Measurements from ENCODE around the gene OR52K1.
A peak's percentile ranks its signal among the peaks of the same experiment; 100 is the strongest.

The OR52K1 gene

GRCh38 chr11:4482445-4482844 is at the start of gene OR52K1:
Gene OR52K1 (plus strand): TSS chr11:4482646. CDS start chr11:4488901, 6,255 bp downstream.
- no peaks in the 10 kb centered on the region for H3K36me3 Mint-ChIP-seq (ENCODE audit: low read depth)
- no peak within 1 kb of the TSS for H3K4me3 Mint-ChIP-seq
- H3K27ac Mint-ChIP-seq: peak within 1 kb of the TSS; percentile 55
- peaks cover 29% of the 10 kb centered on the region for H3K4me1 Mint-ChIP-seq (ENCODE audit: low read depth)
- H3K9me3 Mint-ChIP-seq: no peaks in the 10 kb centered on the region
- no peaks in the 10 kb centered on the region for H3K27me3 Mint-ChIP-seq
- intact Hi-C loops (cut with micrococcal nuclease): no loop called here

GRCh38 chr11:4433856-4434255 is 48.6 kb upstream of the OR52K1 start:
- no peak overlapping the region for H3K4me3 Mint-ChIP-seq
- H3K4me1 Mint-ChIP-seq (ENCODE audit: low read depth): peaks cover 53% of the 10 kb centered on the region
- peaks cover 3% of the 10 kb centered on the region for H3K9me3 Mint-ChIP-seq
- intact Hi-C loops (cut with micrococcal nuclease): no loop called here
- H3K27me3 Mint-ChIP-seq: no peaks in the 10 kb centered on the region
- no peaks in the 10 kb centered on the region for H3K36me3 Mint-ChIP-seq (ENCODE audit: low read depth)
- no peak overlapping the region for H3K27ac Mint-ChIP-seq

- H3K36me3 Mint-ChIP-seq (ENCODE audit: low read depth): no peaks in the 10 kb centered on the region
- H3K9me3 Mint-ChIP-seq: peaks cover 9% of the 10 kb centered on the region
- no peaks in the 10 kb centered on the region for H3K27me3 Mint-ChIP-seq
- H3K4me3 Mint-ChIP-seq: no peak overlapping the region
- H3K27ac Mint-ChIP-seq: no peak overlapping the region
- intact Hi-C loops (cut with micrococcal nuclease): no loop called here
- H3K4me1 Mint-ChIP-seq (ENCODE audit: low read depth): peaks cover 57% of the 10 kb centered on the region
Observed at GRCh38 chr11:4436411-4436810, 46.0 kb upstream of the OR52K1 start.

DNA sequence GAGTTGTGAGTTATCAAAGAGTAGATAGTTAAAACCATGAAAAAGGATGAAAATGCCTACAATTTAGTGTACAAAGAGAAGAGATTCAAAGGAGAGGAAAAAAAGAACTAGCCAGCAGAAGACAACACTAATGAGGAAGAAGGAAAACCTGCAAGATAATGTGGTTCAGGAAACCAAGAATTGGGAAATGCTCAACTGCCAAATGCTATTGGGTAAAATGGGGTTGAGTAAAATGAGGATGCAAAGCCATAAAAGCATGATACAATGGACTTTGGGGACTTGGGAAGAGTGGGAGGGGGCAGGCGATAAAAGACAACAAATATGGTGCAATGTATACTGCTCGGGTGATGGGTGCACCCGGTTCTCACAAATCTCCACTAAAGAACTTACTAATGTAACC is 40.9 kb upstream of the OR52K1 start:
- intact Hi-C loops (cut with micrococcal nuclease): no loop called here
- no peaks in the 10 kb centered on the region for H3K27me3 Mint-ChIP-seq
- H3K36me3 Mint-ChIP-seq (ENCODE audit: low read depth): no peaks in the 10 kb centered on the region
- no peak overlapping the region for H3K4me3 Mint-ChIP-seq
- no peak overlapping the region for H3K27ac Mint-ChIP-seq
- H3K9me3 Mint-ChIP-seq: peaks cover 9% of the 10 kb centered on the region
- H3K4me1 Mint-ChIP-seq (ENCODE audit: low read depth): peaks cover 19% of the 10 kb centered on the region

DNA sequence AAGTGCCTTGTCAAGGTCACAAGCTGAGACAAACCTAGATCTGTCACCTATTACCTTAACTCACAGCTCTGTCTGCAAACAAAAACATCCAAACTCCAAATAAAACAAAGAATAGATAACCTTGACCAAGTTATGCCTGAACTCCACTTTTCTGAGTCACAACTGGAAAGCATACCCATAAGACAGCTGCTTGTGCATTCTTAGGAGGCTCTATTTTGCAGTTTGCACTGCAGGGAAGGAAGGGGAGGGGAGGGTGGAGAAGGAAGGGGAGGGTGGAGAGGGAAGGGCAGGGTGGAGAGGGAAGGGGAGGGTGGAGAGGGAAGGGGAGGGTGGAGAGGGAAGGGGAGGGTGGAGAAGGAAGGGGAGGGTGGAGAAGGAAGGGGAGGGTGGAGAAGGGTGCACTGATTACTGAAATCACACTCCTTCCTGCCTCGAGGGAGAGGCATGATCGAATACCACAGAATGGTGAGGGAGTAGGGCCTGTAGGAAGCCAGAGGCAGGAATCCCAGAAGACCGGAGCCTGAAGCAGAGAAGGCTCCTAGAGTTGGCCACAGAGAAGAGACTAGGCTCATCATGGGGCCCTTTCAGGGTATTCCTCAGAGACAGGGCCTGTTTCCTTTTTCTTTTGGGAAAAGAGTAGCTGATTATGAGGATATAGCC is 39.1 kb upstream of the OR52K1 start:
- Mint-ChIP-seq H3K27me3 (no peaks in the 10 kb centered on the region), H3K27ac (no peak overlapping the region), H3K36me3 (ENCODE audit: low read depth) (no peaks in the 10 kb centered on the region), H3K4me1 (ENCODE audit: low read depth) (peaks cover 7% of the 10 kb centered on the region), H3K4me3 (no peak overlapping the region), H3K9me3 (peaks cover 9% of the 10 kb centered on the region)
- intact Hi-C loops (cut with micrococcal nuclease): no loop called here

DNA sequence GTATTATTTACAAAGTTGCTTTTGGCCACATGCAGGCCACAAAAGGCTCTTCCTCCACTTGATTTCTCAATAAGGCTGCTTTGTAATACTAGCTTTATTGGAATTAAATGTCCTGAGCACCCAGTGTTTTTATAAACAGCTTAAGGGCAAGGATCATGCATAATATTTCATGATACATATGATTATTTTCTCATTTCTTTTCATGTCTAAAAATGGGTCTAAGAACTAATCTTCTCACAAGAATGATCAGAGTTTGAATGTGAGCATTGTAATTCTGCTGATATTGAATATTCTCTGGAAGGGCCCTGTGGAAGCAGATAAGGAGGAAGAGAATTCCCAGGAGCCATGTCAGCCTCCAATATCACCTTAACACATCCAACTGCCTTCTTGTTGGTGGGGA is 33.5 kb upstream of the OR52K1 start, which contains the start of gene OR52K2:
TSS of gene OR52K2 (plus strand) at position 301 of the 400 bp plus-strand sequence. CDS start at position 346, 45 bp downstream.
- Mint-ChIP-seq H3K27ac (no peak within 1 kb of the TSS), H3K4me1 (ENCODE audit: low read depth) (peaks cover 19% of the 10 kb centered on the region), H3K9me3 (peaks cover 3% of the 10 kb centered on the region), H3K4me3 (no peak within 1 kb of the TSS), H3K36me3 (ENCODE audit: low read depth) (peaks cover 3% of the 10 kb centered on the region), H3K27me3 (no peaks in the 10 kb centered on the region)
- intact Hi-C loops (cut with micrococcal nuclease): no loop called here

GRCh38 chr11:4453118-4453517 is 29.3 kb upstream of the OR52K1 start:
- intact Hi-C loops (cut with micrococcal nuclease): no loop called here
- peaks cover 10% of the 10 kb centered on the region for H3K36me3 Mint-ChIP-seq (ENCODE audit: low read depth)
- H3K27ac Mint-ChIP-seq: peak overlapping the region; percentile 43
- no peak overlapping the region for H3K4me3 Mint-ChIP-seq
- H3K27me3 Mint-ChIP-seq: no peaks in the 10 kb centered on the region
- H3K9me3 Mint-ChIP-seq: peaks cover 24% of the 10 kb centered on the region
- peaks cover 57% of the 10 kb centered on the region for H3K4me1 Mint-ChIP-seq (ENCODE audit: low read depth)

DNA sequence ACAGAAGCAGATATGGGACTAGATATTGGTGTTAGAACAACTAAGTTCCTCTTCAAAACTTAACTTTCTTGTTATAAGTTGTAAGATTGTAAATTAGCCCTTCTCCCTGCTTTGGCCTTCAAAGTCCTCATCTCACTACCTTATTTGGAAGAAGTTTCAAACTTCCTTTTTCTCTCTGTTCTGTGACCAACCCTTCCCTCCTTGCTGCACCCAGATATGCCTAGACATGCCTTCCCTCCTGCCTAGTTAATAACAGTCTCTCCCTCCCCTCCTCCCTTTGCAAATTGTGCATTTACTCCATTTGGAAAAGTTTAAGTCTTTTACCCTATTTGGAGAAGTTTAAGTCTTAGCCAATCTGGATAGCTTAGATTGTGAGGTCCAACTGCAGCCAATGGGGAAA is 28.4 kb upstream of the OR52K1 start:
- H3K36me3 Mint-ChIP-seq (ENCODE audit: low read depth): peaks cover 10% of the 10 kb centered on the region
- peaks cover 24% of the 10 kb centered on the region for H3K9me3 Mint-ChIP-seq
- peaks cover 66% of the 10 kb centered on the region for H3K4me1 Mint-ChIP-seq (ENCODE audit: low read depth)
- H3K27ac Mint-ChIP-seq: peak overlapping the region; percentile 43
- H3K27me3 Mint-ChIP-seq: no peaks in the 10 kb centered on the region
- intact Hi-C loops (cut with micrococcal nuclease): loop anchor here (2.0 kb wide), 1 partner anchor 61 kb away; the partner anchor contains the start of gene TRIM21
- no peak overlapping the region for H3K4me3 Mint-ChIP-seq

DNA sequence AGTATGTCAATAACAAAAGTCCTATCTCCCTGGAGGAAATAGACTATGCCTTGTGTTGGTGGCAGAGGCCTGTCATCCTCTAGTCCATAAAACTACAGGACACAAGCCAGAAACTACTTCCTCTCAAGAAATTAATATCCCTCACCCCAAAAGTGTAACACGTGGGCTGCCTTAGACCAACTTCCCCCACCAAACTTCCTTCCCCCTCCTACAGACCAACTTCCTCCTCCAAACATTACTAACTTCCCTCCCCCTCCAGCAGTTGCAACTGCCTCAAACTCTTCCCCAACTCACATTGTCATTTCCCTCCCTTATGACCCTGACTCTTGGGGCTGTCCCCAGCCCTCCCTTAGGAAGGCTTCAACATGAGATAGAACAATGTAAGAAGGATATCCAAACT is 27.0 kb upstream of the OR52K1 start:
- peak overlapping the region; percentile 43 for H3K27ac Mint-ChIP-seq
- peaks cover 80% of the 10 kb centered on the region for H3K4me1 Mint-ChIP-seq (ENCODE audit: low read depth)
- intact Hi-C loops (cut with micrococcal nuclease): loop anchor here (2.0 kb wide), 1 partner anchor 63 kb away; the partner anchor contains the start of gene TRIM21
- H3K36me3 Mint-ChIP-seq (ENCODE audit: low read depth): peaks cover 10% of the 10 kb centered on the region
- H3K27me3 Mint-ChIP-seq: no peaks in the 10 kb centered on the region
- H3K4me3 Mint-ChIP-seq: no peak overlapping the region
- H3K9me3 Mint-ChIP-seq: peaks cover 24% of the 10 kb centered on the region

DNA sequence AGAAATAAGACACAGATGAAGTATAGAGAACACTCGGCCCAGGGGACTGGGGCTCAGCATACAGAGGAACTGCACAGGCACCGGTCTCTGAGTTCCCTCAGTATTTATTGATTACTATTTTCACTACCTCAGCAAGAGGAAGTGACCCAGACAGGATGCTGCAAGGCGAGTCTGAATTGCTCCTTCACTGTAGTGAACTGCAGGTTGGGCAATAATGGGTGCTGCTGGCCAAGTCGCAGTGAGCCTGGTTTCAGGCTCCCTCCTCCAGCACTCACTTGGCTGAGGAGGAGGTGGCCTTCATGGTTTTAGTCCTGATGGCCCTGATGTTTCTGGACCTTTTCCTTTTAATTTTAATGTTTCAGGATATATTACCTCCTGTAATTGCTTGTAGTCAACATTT is 22.9 kb upstream of the OR52K1 start:
- intact Hi-C loops (cut with micrococcal nuclease): no loop called here
- H3K9me3 Mint-ChIP-seq: peaks cover 40% of the 10 kb centered on the region
- no peaks in the 10 kb centered on the region for H3K27me3 Mint-ChIP-seq
- H3K27ac Mint-ChIP-seq: no peak overlapping the region
- peaks cover 9% of the 10 kb centered on the region for H3K36me3 Mint-ChIP-seq (ENCODE audit: low read depth)
- no peak overlapping the region for H3K4me3 Mint-ChIP-seq
- peaks cover 58% of the 10 kb centered on the region for H3K4me1 Mint-ChIP-seq (ENCODE audit: low read depth)

GRCh38 chr11:4460151-4460550 is 22.3 kb upstream of the OR52K1 start:
- peaks cover 52% of the 10 kb centered on the region for H3K4me1 Mint-ChIP-seq (ENCODE audit: low read depth)
- no peak overlapping the region for H3K27ac Mint-ChIP-seq
- peaks cover 44% of the 10 kb centered on the region for H3K9me3 Mint-ChIP-seq
- intact Hi-C loops (cut with micrococcal nuclease): no loop called here
- no peak overlapping the region for H3K4me3 Mint-ChIP-seq
- H3K36me3 Mint-ChIP-seq (ENCODE audit: low read depth): peaks cover 14% of the 10 kb centered on the region
- no peaks in the 10 kb centered on the region for H3K27me3 Mint-ChIP-seq

DNA sequence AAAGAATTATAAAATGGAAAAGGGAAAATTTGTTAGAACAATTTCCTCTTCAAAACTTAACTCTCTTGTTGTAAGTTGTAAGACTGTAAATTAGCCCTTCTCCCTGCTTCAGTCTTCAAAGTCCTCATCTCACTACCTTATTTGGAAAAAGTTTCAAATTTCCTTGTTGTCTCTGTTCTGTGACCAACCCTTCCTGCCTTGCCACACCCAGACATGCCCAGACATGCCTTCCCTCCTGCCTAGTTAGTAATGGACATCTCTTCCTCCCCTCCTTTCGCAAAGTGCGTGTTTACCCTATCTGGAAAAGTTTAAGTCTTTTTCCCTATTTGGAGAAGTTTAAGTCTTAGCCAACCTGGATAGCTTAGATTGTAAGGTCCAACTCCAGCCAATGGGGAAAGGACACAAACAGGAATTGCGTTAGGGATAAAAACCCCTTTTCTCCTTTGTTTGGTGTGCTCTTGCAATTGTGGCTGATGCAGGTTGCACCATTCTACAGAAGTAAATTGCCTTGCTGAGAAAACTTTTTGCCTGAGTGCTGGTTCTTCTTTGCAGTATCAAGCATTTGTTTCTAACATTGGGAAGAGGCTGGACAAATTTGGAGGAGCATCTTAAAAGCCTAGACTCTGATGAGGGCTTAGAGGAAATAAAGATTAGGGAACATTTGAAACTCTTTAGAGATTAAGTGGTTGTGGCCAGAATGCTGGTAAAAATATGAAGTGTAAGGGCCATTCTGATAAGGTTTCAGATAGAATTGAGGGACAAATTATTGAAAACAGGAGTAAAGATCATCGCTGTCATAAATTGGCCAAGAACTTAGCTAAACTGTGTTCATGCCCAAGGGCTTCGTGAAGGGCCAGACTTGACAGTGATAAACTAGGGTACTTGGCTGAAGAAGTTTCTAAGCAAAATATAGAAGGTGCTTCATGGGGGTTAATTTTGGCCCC is 18.0 kb upstream of the OR52K1 start:
- Mint-ChIP-seq H3K9me3 (peaks cover 41% of the 10 kb centered on the region), H3K36me3 (ENCODE audit: low read depth) (peaks cover 14% of the 10 kb centered on the region), H3K27ac (no peak overlapping the region), H3K27me3 (no peaks in the 10 kb centered on the region), H3K4me1 (ENCODE audit: low read depth) (peaks cover 40% of the 10 kb centered on the region), H3K4me3 (no peak overlapping the region)
- intact Hi-C loops (cut with micrococcal nuclease): no loop called here

DNA sequence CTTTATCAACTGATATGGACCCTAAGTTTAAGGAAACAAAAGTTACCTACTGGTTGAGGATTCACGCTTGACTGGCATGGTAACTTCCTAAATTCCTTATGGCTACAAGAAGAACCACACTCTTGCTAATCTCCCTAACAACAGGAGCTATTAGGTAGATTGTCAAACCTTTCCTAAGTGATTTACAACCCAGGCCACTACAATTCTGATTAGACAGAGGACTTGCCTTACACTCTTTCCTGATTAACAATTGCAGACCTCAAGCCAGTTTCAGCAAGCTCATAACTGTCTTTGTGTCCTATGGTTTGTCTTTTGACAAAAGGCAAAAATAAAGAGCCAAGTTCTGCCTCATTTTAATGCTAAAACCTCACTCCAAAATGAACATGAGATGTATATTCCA is 17.0 kb upstream of the OR52K1 start:
- Mint-ChIP-seq H3K4me3 (no peak overlapping the region), H3K4me1 (ENCODE audit: low read depth) (peaks cover 40% of the 10 kb centered on the region), H3K9me3 (peaks cover 41% of the 10 kb centered on the region), H3K27ac (no peak overlapping the region), H3K27me3 (no peaks in the 10 kb centered on the region), H3K36me3 (ENCODE audit: low read depth) (peaks cover 14% of the 10 kb centered on the region)
- intact Hi-C loops (cut with micrococcal nuclease): no loop called here

All from dendritic cell treated with granulocyte-macrophage colony-stimulating factor and Interleukin-4, amounts not matched to agents 40 ng/mL and 50 ng/mL, for 4 days (primary cell).